DOHH2 (cell line): ENCODE data around the gene RASD2.

Experiments
- EZH2phosphoT487 ChIP-seq: fragments of 200-600 bp; sonication (generic); IDR thresholded peaks from 2 replicates; pipeline ENCODE4 v1.6.1; 2017; ENCODE audit warnings: borderline replicate concordance, mild to moderate bottlenecking, antibody characterized with exemption, low read length, moderate library complexity, mixed read lengths
- TF ChIP-seq, protein P1 (sequence below): fragments of 200-600 bp; sonication (generic); IDR thresholded peaks from one replicate; pipeline ENCODE4 v1.5.1; 2014; ENCODE audit warnings: antibody characterized with exemption, mild to moderate bottlenecking, low read depth, low read length; ENCODE audit not compliant: poor library complexity, severe bottlenecking

DNA sequence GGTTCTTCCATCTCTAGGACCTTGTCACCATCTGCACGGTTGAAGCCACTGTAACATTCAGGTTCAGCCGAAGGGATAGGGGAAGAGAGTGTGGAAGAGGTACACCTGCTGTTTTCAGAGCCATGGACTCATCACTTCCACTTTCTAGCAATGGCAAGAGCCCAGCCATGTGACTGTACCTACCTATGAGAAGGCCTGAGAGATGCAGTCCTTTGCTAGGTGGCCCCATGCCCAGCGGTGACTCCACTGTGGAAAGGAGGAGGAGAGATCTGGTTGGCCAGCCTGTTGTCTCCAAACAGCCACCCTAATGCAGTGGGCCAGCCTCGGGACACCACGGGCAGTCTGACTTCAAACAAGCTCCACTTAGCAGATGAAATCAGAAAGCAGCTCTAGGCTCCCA, 16.0 kb downstream of the RASD2 start:
- TF ChIP-seq, protein P1, sequence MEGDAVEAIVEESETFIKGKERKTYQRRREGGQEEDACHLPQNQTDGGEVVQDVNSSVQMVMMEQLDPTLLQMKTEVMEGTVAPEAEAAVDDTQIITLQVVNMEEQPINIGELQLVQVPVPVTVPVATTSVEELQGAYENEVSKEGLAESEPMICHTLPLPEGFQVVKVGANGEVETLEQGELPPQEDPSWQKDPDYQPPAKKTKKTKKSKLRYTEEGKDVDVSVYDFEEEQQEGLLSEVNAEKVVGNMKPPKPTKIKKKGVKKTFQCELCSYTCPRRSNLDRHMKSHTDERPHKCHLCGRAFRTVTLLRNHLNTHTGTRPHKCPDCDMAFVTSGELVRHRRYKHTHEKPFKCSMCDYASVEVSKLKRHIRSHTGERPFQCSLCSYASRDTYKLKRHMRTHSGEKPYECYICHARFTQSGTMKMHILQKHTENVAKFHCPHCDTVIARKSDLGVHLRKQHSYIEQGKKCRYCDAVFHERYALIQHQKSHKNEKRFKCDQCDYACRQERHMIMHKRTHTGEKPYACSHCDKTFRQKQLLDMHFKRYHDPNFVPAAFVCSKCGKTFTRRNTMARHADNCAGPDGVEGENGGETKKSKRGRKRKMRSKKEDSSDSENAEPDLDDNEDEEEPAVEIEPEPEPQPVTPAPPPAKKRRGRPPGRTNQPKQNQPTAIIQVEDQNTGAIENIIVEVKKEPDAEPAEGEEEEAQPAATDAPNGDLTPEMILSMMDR = no peak
- no peak for TF ChIP-seq EZH2phosphoT487
